Sigmoid colon (tissue), 4 donors: ENCODE measurements around the gene FHOD3.

ENCODE experiments used
- POLR2A ChIP-seq, 2 donors: fragments of 450-650 bp; IDR thresholded peaks; one replicate each; pipeline ENCODE4 v1.6.1; 2016; ENCODE audit warnings: antibody characterized with exemption in 2 of 2, mild to moderate bottlenecking in 2 of 2, moderate library complexity in 2 of 2
- POLR2AphosphoS5 ChIP-seq, 4 donors: sonication (generic); formaldehyde crosslinking; IDR thresholded peaks; one replicate each; pipeline ENCODE4 v1.6.1; 2017; ENCODE audit warnings: antibody characterized with exemption in 4 of 4
- TF ChIP-seq, protein P1 (sequence below), 4 experiments: fragments of 450-650 bp in 3 of 4; fragments of 200-600 bp in 1 of 4; IDR thresholded peaks; one replicate each; pipeline ENCODE4 v1.5.1; 2016 to 2019; ENCODE audit warnings: antibody characterized with exemption in 4 of 4, mild to moderate bottlenecking in 3 of 4, moderate library complexity in 2 of 4

DNA sequence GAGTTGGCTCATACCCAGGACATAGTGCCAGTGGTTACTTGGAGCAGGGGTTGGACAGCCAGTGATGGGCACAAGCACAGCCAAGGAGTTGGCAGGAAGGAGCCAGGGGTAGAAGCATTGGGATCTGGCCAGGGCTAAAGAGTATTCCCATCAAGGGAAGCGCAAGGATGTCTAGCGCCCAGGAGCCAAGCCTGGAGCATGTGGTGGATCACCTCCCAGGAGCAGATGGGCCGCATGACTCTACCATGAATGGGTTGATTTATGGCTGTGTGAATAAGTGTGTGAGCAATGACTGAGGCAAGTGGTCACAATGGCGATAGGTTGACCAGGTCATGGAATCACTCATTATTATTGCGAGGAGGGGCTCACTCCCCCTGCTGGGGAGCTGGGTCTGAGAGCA, 111.1 kb downstream of the FHOD3 start:
- TF ChIP-seq POLR2A (IDR thresholded peaks at IDR 0.05) (no peak), POLR2AphosphoS5 (IDR thresholded peaks at IDR 0.05) (no peak)
- TF ChIP-seq, protein P1, sequence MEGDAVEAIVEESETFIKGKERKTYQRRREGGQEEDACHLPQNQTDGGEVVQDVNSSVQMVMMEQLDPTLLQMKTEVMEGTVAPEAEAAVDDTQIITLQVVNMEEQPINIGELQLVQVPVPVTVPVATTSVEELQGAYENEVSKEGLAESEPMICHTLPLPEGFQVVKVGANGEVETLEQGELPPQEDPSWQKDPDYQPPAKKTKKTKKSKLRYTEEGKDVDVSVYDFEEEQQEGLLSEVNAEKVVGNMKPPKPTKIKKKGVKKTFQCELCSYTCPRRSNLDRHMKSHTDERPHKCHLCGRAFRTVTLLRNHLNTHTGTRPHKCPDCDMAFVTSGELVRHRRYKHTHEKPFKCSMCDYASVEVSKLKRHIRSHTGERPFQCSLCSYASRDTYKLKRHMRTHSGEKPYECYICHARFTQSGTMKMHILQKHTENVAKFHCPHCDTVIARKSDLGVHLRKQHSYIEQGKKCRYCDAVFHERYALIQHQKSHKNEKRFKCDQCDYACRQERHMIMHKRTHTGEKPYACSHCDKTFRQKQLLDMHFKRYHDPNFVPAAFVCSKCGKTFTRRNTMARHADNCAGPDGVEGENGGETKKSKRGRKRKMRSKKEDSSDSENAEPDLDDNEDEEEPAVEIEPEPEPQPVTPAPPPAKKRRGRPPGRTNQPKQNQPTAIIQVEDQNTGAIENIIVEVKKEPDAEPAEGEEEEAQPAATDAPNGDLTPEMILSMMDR (IDR thresholded peaks at IDR 0.05), result no peak
